Hindlimb muscle (tissue), 1 donor: ENCODE measurements around the gene PNPLA7. TPM values are rescaled to one million over a fixed set of nuclear protein-coding genes. Genes with fewer than 3 reads are reported as not detected.

Source experiments
- DNase-seq: peaks from one replicate; pipeline ENCODE4 v3.0.0-alpha.2; 2013
- polyA plus RNA-seq: library from polyadenylated mRNA; unstranded; fragments of 120-200 nt; gene quantifications from one replicate; pipeline ENCODE4 v1.2.1, GENCODE V29; 2013; ENCODE audit not compliant: insufficient read length

Gene PNPLA7
- polyA plus RNA-seq, 1 donor = 4.5 TPM

GRCh38 chr9:137449931-137450538 lies 100.2 kb downstream of the PNPLA7 start:
- no peak for DNase-seq

- no peak for DNase-seq
These were observed 100.9 kb downstream of the PNPLA7 start for GRCh38 chr9:137449081-137449844.

- no peak for DNase-seq
These were observed 101.6 kb downstream of the PNPLA7 start for GRCh38 chr9:137448602-137448962.

- no peak for DNase-seq
These were observed 102.2 kb downstream of the PNPLA7 start for GRCh38 chr9:137447722-137448601.

- no peak for DNase-seq
These were observed 103.2 kb downstream of the PNPLA7 start for GRCh38 chr9:137446851-137447471.

GRCh38 chr9:137445930-137446431 lies 104.2 kb downstream of the PNPLA7 start:
- no peak for DNase-seq

- peak; percentile 76 for DNase-seq
These were observed 104.9 kb downstream of the PNPLA7 start for GRCh38 chr9:137445275-137445807.

GRCh38 chr9:137444106-137444790 lies 106.0 kb downstream of the PNPLA7 start:
- DNase-seq = no peak

GRCh38 chr9:137441935-137442321 lies 108.3 kb downstream of the PNPLA7 start:
- no peak for DNase-seq

GRCh38 chr9:137441289-137441934 lies 108.8 kb downstream of the PNPLA7 start, which contains the start of gene ENTPD8:
Gene ENTPD8, minus strand, starts transcription at chr9:137441357. Its CDS starts 3,072 bp downstream, at chr9:137438285.
- DNase-seq = no peak

GRCh38 chr9:137439158-137439714 lies 111.0 kb downstream of the PNPLA7 start:
- no peak for DNase-seq

GRCh38 chr9:137438591-137439157 lies 111.5 kb downstream of the PNPLA7 start:
- no peak for DNase-seq

- DNase-seq = no peak
These were observed 112.3 kb downstream of the PNPLA7 start for GRCh38 chr9:137437691-137438590.

- no peak for DNase-seq
These were observed 113.2 kb downstream of the PNPLA7 start for GRCh38 chr9:137436761-137437600.

- DNase-seq = no peak
These were observed 114.0 kb downstream of the PNPLA7 start for GRCh38 chr9:137435980-137436760.

GRCh38 chr9:137435381-137435891 lies 114.8 kb downstream of the PNPLA7 start:
- DNase-seq = no peak
